ENCODE data around the gene KLHL29. TPM values are rescaled to one million over a fixed set of nuclear protein-coding genes. Genes with fewer than 3 reads are reported as not detected.

The KLHL29 gene
- polyA plus RNA-seq, 1 of the 3 experiments (the other 2 are of a cell fraction), result 4.6 TPM

- no peaks in the 10 kb centered on the region for H3K79me2 ChIP-seq (ENCODE audit: insufficient read depth)
- H3K4me1 ChIP-seq (ENCODE audit: control insufficient read depth in 1 of 2, insufficient read depth in 2 of 2, low read depth in 1 of 2, low read length in 1 of 2), result peaks cover 5 to 39% of the 10 kb centered on the region in 2 experiments; a peak in 3 of 4 replicates
- no peak overlapping the region for H3K9ac ChIP-seq
- H3K4me3 ChIP-seq (ENCODE audit: low read depth in 2 of 2, low read length in 1 of 2), result no peak overlapping the region
- no peak for TF ChIP-seq ELF1 (IDR thresholded peaks at IDR 0.05)
- TF ChIP-seq TEAD4 (IDR thresholded peaks at IDR 0.05; ENCODE audit: borderline replicate concordance, insufficient read depth), result no peak
- TF ChIP-seq SIN3A (IDR thresholded peaks at IDR 0.05; ENCODE audit: borderline replicate concordance, low read depth, low read length), result no peak
- TF ChIP-seq MAX (IDR thresholded peaks at IDR 0.05; ENCODE audit: low read depth), result no peak
- no peak for TF ChIP-seq YY1 (IDR thresholded peaks at IDR 0.05; ENCODE audit: low read depth)
- TF ChIP-seq RCOR1 (IDR thresholded peaks at IDR 0.05; ENCODE audit: low read length), result no peak
- TF ChIP-seq POLR2AphosphoS5 (IDR thresholded peaks at IDR 0.05; ENCODE audit: low read depth, low read length), result no peak
- no peak for TF ChIP-seq CHD2 (IDR thresholded peaks at IDR 0.05; ENCODE audit: low read length, partially characterized antibody)
- TF ChIP-seq EP300 (IDR thresholded peaks at IDR 0.05; ENCODE audit: borderline replicate concordance in 1 of 2, low read depth in 1 of 2, low read length in 1 of 2), result no peak
- H4K20me1 ChIP-seq (ENCODE audit: insufficient read depth), result no peaks in the 10 kb centered on the region
- H3K4me2 ChIP-seq, result no peak overlapping the region
- no peak overlapping the region for H2AFZ ChIP-seq (ENCODE audit: low read depth)
- POLR2A ChIA-PET, result interaction anchor here (1.1 kb wide), 1 partner anchor 23 kb away, joined by 3 read pairs; no protein-coding TSS in a partner anchor
- DNase-seq, result no peak
- 69% methylated on average over 5 of the region's 6 CpGs for WGBS (ENCODE audit: low lambda C conversion rate)
- H3K27me3 ChIP-seq (ENCODE audit: insufficient read depth), result no peaks in the 10 kb centered on the region
- H3K9me2 ChIP-seq, result no peaks in the 10 kb centered on the region
- no peak overlapping the region for H3K27ac ChIP-seq (ENCODE audit: low read depth in 2 of 2, low read length in 1 of 2)
- no peaks in the 10 kb centered on the region for H3K9me3 ChIP-seq
- no peaks in the 10 kb centered on the region for H3F3A ChIP-seq (replicated peaks; ENCODE audit: insufficient read depth)
- CTCF ChIA-PET, result interaction anchor here (1.4 to 2.3 kb wide), 4 partner anchors 9 to 31 kb away, joined by 3 to 9 read pairs (median 6); no protein-coding TSS in a partner anchor
- H3K36me3 ChIP-seq (replicated peaks in 1 of 2; ENCODE audit: control insufficient read depth in 1 of 2, insufficient read depth in 2 of 2, low read length in 1 of 2), result no peaks in the 10 kb centered on the region
These were observed 49.7 kb downstream of the KLHL29 start for GRCh38 chr2:23434721-23435121.

- Histone ChIP-seq H3K9me2 (no peaks in the 10 kb centered on the region), H3K27ac (ENCODE audit: low read depth in 2 of 2, low read length in 1 of 2) (no peak overlapping the region), H3K9ac (no peak overlapping the region), H3K36me3 (replicated peaks in 1 of 2; ENCODE audit: control insufficient read depth in 1 of 2, insufficient read depth in 2 of 2, low read length in 1 of 2) (no peaks in the 10 kb centered on the region), H3K79me2 (ENCODE audit: insufficient read depth) (no peaks in the 10 kb centered on the region), H2AFZ (ENCODE audit: low read depth) (no peak overlapping the region), H3F3A (replicated peaks; ENCODE audit: insufficient read depth) (no peaks in the 10 kb centered on the region), H3K4me2 (no peak overlapping the region), H4K20me1 (ENCODE audit: insufficient read depth) (no peaks in the 10 kb centered on the region), H3K27me3 (ENCODE audit: insufficient read depth) (no peaks in the 10 kb centered on the region), H3K4me3 (ENCODE audit: low read depth in 2 of 2, low read length in 1 of 2) (no peak overlapping the region), H3K9me3 (no peaks in the 10 kb centered on the region), H3K4me1 (ENCODE audit: control insufficient read depth in 1 of 2, insufficient read depth in 2 of 2, low read depth in 1 of 2, low read length in 1 of 2) (peaks cover 4 to 33% of the 10 kb centered on the region in 2 experiments; a peak in 3 of 4 replicates)
- WGBS (ENCODE audit: low lambda C conversion rate), result 86% methylated on average over 9 of the region's 9 CpGs
- TF ChIP-seq RAD21 (IDR thresholded peaks at IDR 0.05; ENCODE audit: low read length), result no peak
- CTCF ChIA-PET, result interaction anchor here (1.4 to 2.3 kb wide), 4 partner anchors 9 to 31 kb away, joined by 3 to 9 read pairs (median 6); no protein-coding TSS in a partner anchor
- DNase-seq, result no peak
- POLR2A ChIA-PET, result no interaction called here
These were observed 50.5 kb downstream of the KLHL29 start for GRCh38 chr2:23435250-23436035.

All from SK-N-SH (cell line).